Adipocyte (in vitro differentiated cells): Measurements from ENCODE around the gene NINJ2.
A peak's percentile ranks its signal among the peaks of the same experiment; 100 is the strongest.

Experiments
- DNase-seq: peaks from one replicate; pipeline ENCODE4 v3.0.0-alpha.2; 2015; ENCODE audit warnings: low read depth
- H3K27me3 ChIP-seq: replicated peaks from 2 replicates; pipeline ENCODE4 v1.7.0; 2013; ENCODE audit warnings: mild to moderate bottlenecking, low read length, moderate library complexity; ENCODE audit not compliant: control insufficient read depth, insufficient read depth
- H3K36me3 ChIP-seq: 2 replicates; pipeline ENCODE4 v1.7.0; 2013; ENCODE audit warnings: low read length, mild to moderate bottlenecking, moderate library complexity; ENCODE audit not compliant: control insufficient read depth, insufficient read depth, severe bottlenecking
- H3K4me1 ChIP-seq: 2 replicates; pipeline ENCODE4 v1.7.0; 2013; ENCODE audit warnings: mild to moderate bottlenecking, low read length, moderate library complexity; ENCODE audit not compliant: control insufficient read depth, insufficient read depth
- H3K4me3 ChIP-seq: 2 replicates; pipeline ENCODE4 v1.7.0; 2013; ENCODE audit warnings: mild to moderate bottlenecking, low read length, moderate library complexity
- H3K9ac ChIP-seq: 2 replicates; pipeline ENCODE4 v1.7.0; 2013; ENCODE audit warnings: mild to moderate bottlenecking, low read length, moderate library complexity
- H3K9me3 ChIP-seq: 2 replicates; pipeline ENCODE4 v1.7.0; 2013; ENCODE audit warnings: mild to moderate bottlenecking, low read length, moderate library complexity; ENCODE audit not compliant: control insufficient read depth

Gene NINJ2

GRCh38 chr12:550473-551260 is 112.6 kb downstream of the NINJ2 start:
- DNase-seq: no peak
- peaks cover 12% of the 10 kb centered on the region for H3K9me3 ChIP-seq
- H3K27me3 ChIP-seq: peaks cover 61% of the 10 kb centered on the region
- H3K4me3 ChIP-seq: no peak overlapping the region
- peaks cover 21% of the 10 kb centered on the region for H3K4me1 ChIP-seq
- no peak overlapping the region for H3K9ac ChIP-seq
- H3K36me3 ChIP-seq: no peaks in the 10 kb centered on the region

- no peak for DNase-seq
- Histone ChIP-seq H3K4me1 (peaks cover 17% of the 10 kb centered on the region), H3K27me3 (peaks cover 71% of the 10 kb centered on the region), H3K4me3 (no peak overlapping the region), H3K9ac (no peak overlapping the region), H3K9me3 (peaks cover 12% of the 10 kb centered on the region), H3K36me3 (no peaks in the 10 kb centered on the region)
Measured at GRCh38 chr12:549476-550082, 113.7 kb downstream of the NINJ2 start.

- DNase-seq: no peak
- H3K9me3 ChIP-seq: no peaks in the 10 kb centered on the region
Measured at GRCh38 chr12:547883-548470, 115.3 kb downstream of the NINJ2 start.

GRCh38 chr12:546920-547845 is 116.1 kb downstream of the NINJ2 start:
- H3K36me3 ChIP-seq: no peaks in the 10 kb centered on the region
- no peak overlapping the region for H3K4me3 ChIP-seq
- peaks cover 9% of the 10 kb centered on the region for H3K4me1 ChIP-seq
- DNase-seq: peak; percentile 81
- no peaks in the 10 kb centered on the region for H3K9me3 ChIP-seq
- peaks cover 61% of the 10 kb centered on the region for H3K27me3 ChIP-seq
- no peak overlapping the region for H3K9ac ChIP-seq

More at GRCh38 chr12:547883-548470, 115.3 kb downstream of the NINJ2 start:
- H3K4me3 ChIP-seq: no peak overlapping the region
- peaks cover 65% of the 10 kb centered on the region for H3K27me3 ChIP-seq
- H3K36me3 ChIP-seq: no peaks in the 10 kb centered on the region
- no peak overlapping the region for H3K9ac ChIP-seq
- peaks cover 17% of the 10 kb centered on the region for H3K4me1 ChIP-seq

GRCh38 chr12:546265-546919 is 116.9 kb downstream of the NINJ2 start:
- no peaks in the 10 kb centered on the region for H3K36me3 ChIP-seq
- no peak for DNase-seq
- no peaks in the 10 kb centered on the region for H3K9me3 ChIP-seq
- no peak overlapping the region for H3K9ac ChIP-seq
- peaks cover 7% of the 10 kb centered on the region for H3K4me1 ChIP-seq
- peaks cover 53% of the 10 kb centered on the region for H3K27me3 ChIP-seq
- no peak overlapping the region for H3K4me3 ChIP-seq

- Histone ChIP-seq H3K4me1 (peaks cover 11% of the 10 kb centered on the region), H3K9ac (no peak overlapping the region), H3K27me3 (peaks cover 47% of the 10 kb centered on the region), H3K9me3 (no peaks in the 10 kb centered on the region), H3K4me3 (no peak overlapping the region), H3K36me3 (no peaks in the 10 kb centered on the region)
- no peak for DNase-seq
Measured at GRCh38 chr12:545835-546234, 117.4 kb downstream of the NINJ2 start.

GRCh38 chr12:544941-545635 is 118.2 kb downstream of the NINJ2 start:
- DNase-seq: no peak
- Histone ChIP-seq H3K9ac (no peak overlapping the region), H3K9me3 (no peaks in the 10 kb centered on the region), H3K4me1 (peaks cover 11% of the 10 kb centered on the region), H3K27me3 (peaks cover 44% of the 10 kb centered on the region), H3K36me3 (no peaks in the 10 kb centered on the region), H3K4me3 (no peak overlapping the region)

GRCh38 chr12:544142-544541 is 119.1 kb downstream of the NINJ2 start:
- H3K4me1 ChIP-seq: peaks cover 11% of the 10 kb centered on the region
- H3K36me3 ChIP-seq: no peaks in the 10 kb centered on the region
- no peak for DNase-seq
- H3K9me3 ChIP-seq: no peaks in the 10 kb centered on the region
- peaks cover 35% of the 10 kb centered on the region for H3K27me3 ChIP-seq
- H3K4me3 ChIP-seq: no peak overlapping the region
- no peak overlapping the region for H3K9ac ChIP-seq

- no peaks in the 10 kb centered on the region for H3K36me3 ChIP-seq
- no peak overlapping the region for H3K9ac ChIP-seq
- no peak for DNase-seq
- no peaks in the 10 kb centered on the region for H3K9me3 ChIP-seq
- peaks cover 17% of the 10 kb centered on the region for H3K4me1 ChIP-seq
- H3K4me3 ChIP-seq: no peak overlapping the region
- H3K27me3 ChIP-seq: peaks cover 28% of the 10 kb centered on the region
Measured at GRCh38 chr12:543114-543451, 120.2 kb downstream of the NINJ2 start.

GRCh38 chr12:542395-543113 is 120.7 kb downstream of the NINJ2 start:
- Histone ChIP-seq H3K4me3 (no peak overlapping the region), H3K36me3 (no peaks in the 10 kb centered on the region), H3K27me3 (peaks cover 24% of the 10 kb centered on the region), H3K4me1 (peaks cover 16% of the 10 kb centered on the region), H3K9ac (no peak overlapping the region), H3K9me3 (no peaks in the 10 kb centered on the region)
- no peak for DNase-seq
